ENCODE measurements around the gene MUC20.

DNA sequence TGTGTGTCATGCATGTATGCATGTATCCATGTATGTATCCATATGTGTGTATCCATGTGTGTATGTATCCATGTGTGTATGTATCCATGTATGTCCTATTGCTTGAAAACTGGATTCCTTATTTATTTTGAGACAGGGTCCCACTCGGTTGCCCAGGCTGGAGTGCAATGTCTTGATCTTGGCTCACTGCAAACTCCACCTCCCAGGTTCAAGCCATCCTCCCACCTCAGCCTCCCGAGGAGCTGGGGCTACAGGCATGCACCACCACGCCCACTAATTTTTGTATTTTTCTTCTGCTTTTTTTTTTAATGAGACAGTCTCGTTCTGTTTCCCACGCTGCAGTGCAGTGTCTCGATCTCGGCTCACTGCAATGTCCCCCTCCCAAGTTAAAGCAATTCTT, 34.1 kb downstream of the MUC20 start:
- TF ChIP-seq, protein P1, sequence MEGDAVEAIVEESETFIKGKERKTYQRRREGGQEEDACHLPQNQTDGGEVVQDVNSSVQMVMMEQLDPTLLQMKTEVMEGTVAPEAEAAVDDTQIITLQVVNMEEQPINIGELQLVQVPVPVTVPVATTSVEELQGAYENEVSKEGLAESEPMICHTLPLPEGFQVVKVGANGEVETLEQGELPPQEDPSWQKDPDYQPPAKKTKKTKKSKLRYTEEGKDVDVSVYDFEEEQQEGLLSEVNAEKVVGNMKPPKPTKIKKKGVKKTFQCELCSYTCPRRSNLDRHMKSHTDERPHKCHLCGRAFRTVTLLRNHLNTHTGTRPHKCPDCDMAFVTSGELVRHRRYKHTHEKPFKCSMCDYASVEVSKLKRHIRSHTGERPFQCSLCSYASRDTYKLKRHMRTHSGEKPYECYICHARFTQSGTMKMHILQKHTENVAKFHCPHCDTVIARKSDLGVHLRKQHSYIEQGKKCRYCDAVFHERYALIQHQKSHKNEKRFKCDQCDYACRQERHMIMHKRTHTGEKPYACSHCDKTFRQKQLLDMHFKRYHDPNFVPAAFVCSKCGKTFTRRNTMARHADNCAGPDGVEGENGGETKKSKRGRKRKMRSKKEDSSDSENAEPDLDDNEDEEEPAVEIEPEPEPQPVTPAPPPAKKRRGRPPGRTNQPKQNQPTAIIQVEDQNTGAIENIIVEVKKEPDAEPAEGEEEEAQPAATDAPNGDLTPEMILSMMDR (optimal IDR thresholded peaks at IDR 0.05 in 1 of 3, IDR thresholded peaks at IDR 0.05 in 1 of 3, conservative IDR thresholded peaks at IDR 0.05 in 1 of 3; ENCODE audit: extremely low read depth in 1 of 3, insufficient read depth in 2 of 3, low read length in 3 of 3): no peak
- no peak for TF ChIP-seq EZH2 (IDR thresholded peaks at IDR 0.05; ENCODE audit: low read length)

All from keratinocyte (primary cell).